ENCODE measurements around the gene MCOLN1. TPM values are rescaled to one million over a fixed set of nuclear protein-coding genes. Genes with fewer than 3 reads are reported as not detected.

The MCOLN1 gene
- total and polyA plus RNA-seq, 4 donors, result 14.5 to 36.0 (median 27.9) TPM

GRCh38 chr19:7494416-7495098 is 27.9 kb upstream of the MCOLN1 start:
- Histone ChIP-seq H3K9me3 (ENCODE audit: control insufficient read depth, low read length) (no peaks in the 10 kb centered on the region), H3K4me3 (ENCODE audit: low read length in 2 of 2) (no peak overlapping the region), H3K27ac (ENCODE audit: low read depth in 1 of 2, low read length in 2 of 2) (peak overlapping the region in 1 of 2 donors; percentile 59), H3K4me1 (ENCODE audit: control insufficient read depth in 1 of 2, insufficient read depth in 2 of 2, low read length in 2 of 2) (no peaks in the 10 kb centered on the region), H3K36me3 (ENCODE audit: control insufficient read depth in 1 of 2, insufficient read depth in 2 of 2, low read length in 1 of 2) (no peaks in the 10 kb centered on the region), H3K27me3 (ENCODE audit: control insufficient read depth in 1 of 2, insufficient read depth in 2 of 2, low read length in 1 of 2) (no peaks in the 10 kb centered on the region)
- ATAC-seq (ENCODE audit: low FRiP score), result peak; percentile 85
- DNase-seq, result peak in 1 of 2 donors; percentile 73
- 28 to 35% methylated on average over 13 of the region's 13 CpGs for WGBS, 2 donors
- intact Hi-C loops (cut with DNase I), result no loop called here

DNA sequence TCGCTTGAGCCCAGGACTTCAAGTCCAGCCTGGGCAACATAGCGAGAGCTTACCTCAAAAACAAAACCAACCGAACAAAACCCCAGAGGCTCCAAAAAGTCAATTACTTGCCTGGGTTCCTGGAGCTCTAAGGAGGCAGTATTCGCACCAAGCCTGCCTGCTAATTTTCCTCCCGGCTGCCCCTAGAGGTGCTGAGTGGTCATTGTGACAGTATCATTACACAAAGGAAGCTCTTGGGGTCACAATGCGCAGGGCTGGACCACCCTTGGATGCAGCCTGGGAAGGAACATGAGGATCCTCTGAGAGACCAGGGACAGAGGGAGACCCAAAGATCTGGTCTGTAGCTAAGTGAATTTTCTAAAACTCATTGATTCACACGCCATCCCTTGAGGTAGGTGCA is 25.1 kb upstream of the MCOLN1 start:
- intact Hi-C loops (cut with DNase I), result no loop called here
- no peak for ATAC-seq (ENCODE audit: low FRiP score)
- WGBS, 2 donors, result 54 to 61% methylated on average over 7 of the region's 7 CpGs

DNA sequence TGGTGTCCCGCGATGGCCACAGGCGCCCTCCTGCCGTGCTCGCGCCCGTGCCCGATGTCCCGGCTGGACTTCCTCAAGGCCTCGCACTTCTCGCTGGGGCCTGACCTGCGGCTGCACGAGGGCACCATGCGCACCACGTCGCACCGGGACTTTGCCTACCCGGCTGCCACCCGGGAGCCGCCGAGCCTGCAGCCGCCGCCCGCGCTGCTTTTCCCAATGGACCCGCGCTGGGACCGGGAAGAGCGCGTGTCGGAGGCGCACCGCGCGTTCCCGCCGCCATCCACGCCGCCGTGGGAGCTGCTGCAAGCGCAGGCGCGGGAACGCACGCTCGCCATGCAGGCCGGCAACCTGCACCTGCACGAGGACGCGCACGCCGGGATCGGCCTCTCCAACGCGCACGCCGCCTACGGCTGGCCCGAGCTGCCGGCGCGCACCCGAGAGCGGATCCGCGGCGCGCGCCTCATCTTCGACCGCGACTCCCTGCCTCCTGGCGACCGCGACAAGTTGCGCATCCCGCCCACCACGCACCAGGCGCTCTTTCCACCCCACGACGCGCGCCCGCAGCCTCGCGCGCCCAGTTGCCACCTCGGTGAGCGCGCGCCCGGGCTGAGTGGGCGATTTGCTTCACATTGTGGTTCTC is 21.5 kb upstream of the MCOLN1 start:
- no peaks in the 10 kb centered on the region for H3K36me3 ChIP-seq (ENCODE audit: control insufficient read depth in 1 of 2, insufficient read depth in 2 of 2, low read length in 1 of 2)
- intact Hi-C loops (cut with DNase I), result no loop called here
- peak; percentile 67 for ATAC-seq (ENCODE audit: low FRiP score)
- H3K27me3 ChIP-seq (ENCODE audit: control insufficient read depth in 1 of 2, insufficient read depth in 2 of 2, low read length in 1 of 2), result no peaks in the 10 kb centered on the region
- H3K9me3 ChIP-seq (ENCODE audit: control insufficient read depth, low read length), result no peaks in the 10 kb centered on the region
- H3K4me1 ChIP-seq (ENCODE audit: control insufficient read depth in 1 of 2, insufficient read depth in 2 of 2, low read length in 2 of 2), result no peaks in the 10 kb centered on the region
- peak overlapping the region in 1 of 2 donors; percentile 5 for H3K4me3 ChIP-seq (ENCODE audit: low read length in 2 of 2)
- DNase-seq, result no peak
- no peak overlapping the region for H3K27ac ChIP-seq (ENCODE audit: low read depth in 1 of 2, low read length in 2 of 2)
- WGBS, 2 donors, result 2 to 3% methylated on average over 73 to 93 of the region's 93 CpGs

More for the DNA sequence above, 25.1 kb upstream of the MCOLN1 start:
- Histone ChIP-seq H3K4me3 (ENCODE audit: low read length in 2 of 2) (no peak overlapping the region), H3K9me3 (ENCODE audit: control insufficient read depth, low read length) (no peaks in the 10 kb centered on the region), H3K4me1 (ENCODE audit: control insufficient read depth in 1 of 2, insufficient read depth in 2 of 2, low read length in 2 of 2) (no peaks in the 10 kb centered on the region), H3K27ac (ENCODE audit: low read depth in 1 of 2, low read length in 2 of 2) (no peak overlapping the region), H3K27me3 (ENCODE audit: control insufficient read depth in 1 of 2, insufficient read depth in 2 of 2, low read length in 1 of 2) (no peaks in the 10 kb centered on the region), H3K36me3 (ENCODE audit: control insufficient read depth in 1 of 2, insufficient read depth in 2 of 2, low read length in 1 of 2) (no peaks in the 10 kb centered on the region)
- no peak for DNase-seq

- no peaks in the 10 kb centered on the region for H3K27me3 ChIP-seq (ENCODE audit: control insufficient read depth in 1 of 2, insufficient read depth in 2 of 2, low read length in 1 of 2)
- DNase-seq, result no peak
These were observed 19.9 kb upstream of the MCOLN1 start for GRCh38 chr19:7502552-7502951.

DNA sequence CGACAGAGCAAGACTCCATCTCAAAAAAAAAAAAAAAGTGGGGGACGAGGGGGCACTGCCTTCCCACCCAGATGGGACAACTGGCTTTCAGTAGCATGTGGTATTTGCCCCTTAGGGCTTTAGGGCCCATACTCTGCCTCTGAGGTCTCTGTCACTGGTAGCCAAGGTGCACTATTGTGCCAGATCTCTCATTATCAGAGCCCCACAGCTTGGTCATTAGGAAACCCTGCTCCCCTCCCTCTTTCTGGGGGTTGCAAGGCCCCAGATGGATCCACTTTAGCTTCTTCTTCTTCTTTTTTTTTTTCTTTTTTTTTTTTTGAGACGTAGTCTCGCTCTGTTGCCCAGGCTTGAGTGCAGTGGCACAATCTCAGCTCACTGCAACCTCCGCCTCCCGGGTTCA is 17.7 kb upstream of the MCOLN1 start:
- no peaks in the 10 kb centered on the region for H3K36me3 ChIP-seq (ENCODE audit: control insufficient read depth in 1 of 2, insufficient read depth in 2 of 2, low read length in 1 of 2)
- no peaks in the 10 kb centered on the region for H3K27me3 ChIP-seq (ENCODE audit: control insufficient read depth in 1 of 2, insufficient read depth in 2 of 2, low read length in 1 of 2)
- intact Hi-C loops (cut with DNase I), result no loop called here
- DNase-seq, result no peak
- WGBS, 2 donors, result 87 to 91% methylated on average over 6 of the region's 6 CpGs
- H3K4me1 ChIP-seq (ENCODE audit: control insufficient read depth in 1 of 2, insufficient read depth in 2 of 2, low read length in 2 of 2), result no peaks in the 10 kb centered on the region
- ATAC-seq (ENCODE audit: low FRiP score), result no peak
- H3K4me3 ChIP-seq (ENCODE audit: low read length in 2 of 2), result no peak overlapping the region
- no peaks in the 10 kb centered on the region for H3K9me3 ChIP-seq (ENCODE audit: control insufficient read depth, low read length)
- no peak overlapping the region for H3K27ac ChIP-seq (ENCODE audit: low read depth in 1 of 2, low read length in 2 of 2)

More at GRCh38 chr19:7502552-7502951, 19.9 kb upstream of the MCOLN1 start:
- Histone ChIP-seq H3K27ac (ENCODE audit: low read depth in 1 of 2, low read length in 2 of 2) (no peak overlapping the region), H3K4me1 (ENCODE audit: control insufficient read depth in 1 of 2, insufficient read depth in 2 of 2, low read length in 2 of 2) (no peaks in the 10 kb centered on the region), H3K9me3 (ENCODE audit: control insufficient read depth, low read length) (no peaks in the 10 kb centered on the region), H3K4me3 (ENCODE audit: low read length in 2 of 2) (no peak overlapping the region), H3K36me3 (ENCODE audit: control insufficient read depth in 1 of 2, insufficient read depth in 2 of 2, low read length in 1 of 2) (no peaks in the 10 kb centered on the region)
- intact Hi-C loops (cut with DNase I), result no loop called here
- WGBS, 2 donors, result 41 to 66% methylated on average over 2 of the region's 2 CpGs
- ATAC-seq (ENCODE audit: low FRiP score), result no peak

DNA sequence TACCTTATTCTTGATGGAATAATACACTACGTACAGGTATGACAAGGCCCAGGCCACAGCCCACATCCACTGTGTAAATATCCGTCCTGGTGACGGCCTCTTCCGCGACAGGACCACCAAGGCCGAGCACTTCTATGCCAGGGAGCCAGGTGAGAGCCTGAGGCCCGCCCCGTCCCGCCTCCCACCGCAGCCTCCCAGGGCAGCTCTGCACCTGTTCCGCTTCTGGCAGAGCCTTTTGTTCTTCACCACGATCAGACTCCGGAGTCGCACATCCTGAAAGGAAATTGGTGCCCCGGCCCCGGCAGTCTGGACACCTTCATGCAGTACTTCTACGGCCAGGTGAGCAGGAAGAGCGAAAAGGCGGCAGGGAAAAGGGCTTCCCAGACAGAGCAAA is 17.1 kb upstream of the MCOLN1 start:
- Histone ChIP-seq H3K27me3 (ENCODE audit: control insufficient read depth in 1 of 2, insufficient read depth in 2 of 2, low read length in 1 of 2) (no peaks in the 10 kb centered on the region), H3K4me3 (ENCODE audit: low read length in 2 of 2) (no peak overlapping the region), H3K36me3 (ENCODE audit: control insufficient read depth in 1 of 2, insufficient read depth in 2 of 2, low read length in 1 of 2) (no peaks in the 10 kb centered on the region), H3K4me1 (ENCODE audit: control insufficient read depth in 1 of 2, insufficient read depth in 2 of 2, low read length in 2 of 2) (no peaks in the 10 kb centered on the region), H3K27ac (ENCODE audit: low read depth in 1 of 2, low read length in 2 of 2) (no peak overlapping the region), H3K9me3 (ENCODE audit: control insufficient read depth, low read length) (no peaks in the 10 kb centered on the region)
- 53 to 62% methylated on average over 19 of the region's 19 CpGs for WGBS, 2 donors
- DNase-seq (no peak), ATAC-seq (ENCODE audit: low FRiP score) (no peak)
- intact Hi-C loops (cut with DNase I), result no loop called here

- Histone ChIP-seq H3K27ac (ENCODE audit: low read depth in 1 of 2, low read length in 2 of 2) (no peak overlapping the region), H3K9me3 (ENCODE audit: control insufficient read depth, low read length) (no peaks in the 10 kb centered on the region), H3K4me3 (ENCODE audit: low read length in 2 of 2) (no peak overlapping the region), H3K4me1 (ENCODE audit: control insufficient read depth in 1 of 2, insufficient read depth in 2 of 2, low read length in 2 of 2) (no peaks in the 10 kb centered on the region), H3K36me3 (ENCODE audit: control insufficient read depth in 1 of 2, insufficient read depth in 2 of 2, low read length in 1 of 2) (no peaks in the 10 kb centered on the region), H3K27me3 (ENCODE audit: control insufficient read depth in 1 of 2, insufficient read depth in 2 of 2, low read length in 1 of 2) (no peaks in the 10 kb centered on the region)
- DNase-seq (peak in 1 of 2 donors; percentile 72), ATAC-seq (ENCODE audit: low FRiP score) (peak; percentile 68)
- 5 to 6% methylated on average over 22 to 33 of the region's 33 CpGs for WGBS, 2 donors
- intact Hi-C loops (cut with DNase I), result no loop called here
These were observed 16.6 kb upstream of the MCOLN1 start for GRCh38 chr19:7505682-7506384.

DNA sequence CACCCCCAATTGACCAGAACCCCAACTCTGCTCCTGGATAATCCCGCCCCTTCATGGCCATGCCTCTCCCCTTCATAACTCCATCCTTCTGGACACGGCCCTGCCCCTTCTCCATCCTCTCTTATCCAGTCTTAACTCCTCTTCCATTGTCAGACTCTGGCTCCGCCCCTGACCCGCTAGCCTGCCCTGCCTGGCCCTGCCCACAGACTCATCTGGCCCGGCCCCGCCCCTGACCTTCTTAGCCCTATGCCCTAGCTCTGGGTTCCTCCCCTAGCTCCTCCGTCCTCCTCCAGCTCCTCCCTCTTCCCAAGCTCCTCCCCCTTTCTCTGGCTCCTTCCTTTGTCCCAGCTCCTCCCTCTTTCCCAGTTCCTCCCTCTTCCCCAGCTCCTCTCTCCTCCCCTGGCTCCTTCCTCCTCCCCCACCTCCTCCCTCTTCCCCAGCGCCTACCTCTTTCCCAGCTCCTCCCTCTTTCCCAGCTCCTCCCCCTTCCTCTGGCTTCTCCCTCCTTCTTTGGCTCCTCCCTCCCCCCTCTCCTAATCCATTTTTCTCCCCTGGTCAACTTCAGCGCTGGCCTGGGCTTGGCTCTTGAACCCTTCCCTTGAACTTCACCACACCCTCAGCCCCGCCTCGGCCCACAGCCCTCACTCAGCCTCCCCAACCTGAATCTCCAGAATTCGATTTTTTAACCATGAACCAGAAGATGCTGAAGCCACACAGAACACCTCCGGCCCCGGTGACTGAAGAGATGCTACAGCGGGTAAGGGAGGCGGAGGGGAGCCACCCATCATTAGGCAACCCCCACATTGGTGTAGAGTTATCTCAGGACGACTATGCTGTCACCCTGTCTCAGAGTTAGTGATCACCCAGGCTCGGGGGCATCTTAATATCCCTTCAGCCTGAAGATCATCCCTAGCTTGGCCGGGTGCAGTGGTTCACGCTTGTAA is 15.8 kb upstream of the MCOLN1 start:
- Histone ChIP-seq H3K27ac (ENCODE audit: low read depth in 1 of 2, low read length in 2 of 2) (no peak overlapping the region), H3K4me3 (ENCODE audit: low read length in 2 of 2) (no peak overlapping the region), H3K9me3 (ENCODE audit: control insufficient read depth, low read length) (no peaks in the 10 kb centered on the region), H3K27me3 (ENCODE audit: control insufficient read depth in 1 of 2, insufficient read depth in 2 of 2, low read length in 1 of 2) (no peaks in the 10 kb centered on the region), H3K4me1 (ENCODE audit: control insufficient read depth in 1 of 2, insufficient read depth in 2 of 2, low read length in 2 of 2) (no peaks in the 10 kb centered on the region), H3K36me3 (ENCODE audit: control insufficient read depth in 1 of 2, insufficient read depth in 2 of 2, low read length in 1 of 2) (no peaks in the 10 kb centered on the region)
- peak; percentile 89 for ATAC-seq (ENCODE audit: low FRiP score)
- intact Hi-C loops (cut with DNase I), result no loop called here
- whole genome bisulfite sequencing, 2 donors, result 52% methylated on average over 20 of the region's 20 CpGs
- peak; percentile 91 to 95 for DNase-seq
